ENCODE data around the gene DNM1L. TPM values are rescaled to one million over a fixed set of nuclear protein-coding genes. Genes with fewer than 3 reads are reported as not detected.

DNM1L gene
- total and polyA plus RNA-seq, 2 of the 4 experiments (the other 2 are of a cell fraction): 44.8 to 70.1 TPM

DNA sequence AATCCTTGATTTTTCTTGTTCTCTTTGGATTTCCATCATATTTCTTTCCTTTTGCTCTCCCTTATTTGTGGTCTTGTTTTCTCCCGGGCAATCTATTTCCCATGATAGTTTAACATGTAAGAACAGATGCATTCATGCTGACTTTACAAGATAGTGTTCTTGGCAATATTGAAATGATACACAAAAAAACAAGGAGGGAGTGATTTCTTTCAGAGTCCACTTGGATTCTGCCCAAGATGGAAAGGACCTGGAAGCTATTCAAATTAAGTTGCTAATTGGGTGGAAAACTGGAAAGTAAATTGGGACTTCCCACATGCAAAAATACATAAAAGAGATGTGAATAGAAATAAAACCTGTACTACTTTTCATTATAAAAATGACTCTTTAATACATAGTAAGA is 91.0 kb downstream of the DNM1L start:
- dilution Hi-C loops (cut with HindIII; ENCODE audit: low sequenced_read_pairs, unreplicated experiment) (no loop called here), intact Hi-C loops (cut with micrococcal nuclease) (no loop called here), in situ Hi-C loops (cut with MboI; ENCODE audit: low sequenced_read_pairs) (no loop called here)
- H3K79me1 ChIP-seq (ENCODE audit: low read depth in 1 of 2, low read length in 2 of 2): no peaks in the 10 kb centered on the region
- H3K9me3 ChIP-seq (ENCODE audit: control insufficient read depth, insufficient read depth, low read length): no peaks in the 10 kb centered on the region
- no peaks in the 10 kb centered on the region for H3K4me1 ChIP-seq (ENCODE audit: control insufficient read depth, insufficient read depth, low read length)
- H2BK20ac ChIP-seq (ENCODE audit: low read depth, low read length): no peak overlapping the region
- H3K9ac ChIP-seq (ENCODE audit: low read depth, low read length): no peak overlapping the region
- DNase-seq: no peak
- no peak overlapping the region for H3K23ac ChIP-seq (ENCODE audit: low read depth, low read length)
- H3K14ac ChIP-seq (replicated peaks; ENCODE audit: low read depth, low read length): no peak overlapping the region
- H2AK5ac ChIP-seq (ENCODE audit: low read depth, low read length): no peak overlapping the region
- H2AK9ac ChIP-seq (replicated peaks; ENCODE audit: low read depth, low read length, poor library complexity): no peak overlapping the region
- H3K4me3 ChIP-seq (ENCODE audit: insufficient read depth, low read depth, low read length): no peak overlapping the region
- H4K20me1 ChIP-seq (ENCODE audit: insufficient read depth, low read length): no peaks in the 10 kb centered on the region
- no TSS peak for BruUV-seq (replicated peaks)
- H2BK5ac ChIP-seq (ENCODE audit: low read depth, low read length, poor library complexity, severe bottlenecking): no peak overlapping the region
- no peak overlapping the region for H3K56ac ChIP-seq (ENCODE audit: extremely low read depth, insufficient read depth, low read length)
- no peak overlapping the region for H4K91ac ChIP-seq (ENCODE audit: insufficient read depth, low read depth, low read length)
- H3K27me3 ChIP-seq (ENCODE audit: control insufficient read depth, insufficient read depth, low read length): no peaks in the 10 kb centered on the region
- H3K4me2 ChIP-seq (ENCODE audit: low read depth, low read length): no peak overlapping the region
- no peak overlapping the region for H3K27ac ChIP-seq (ENCODE audit: insufficient read depth, low read length)
- H3K9me1 ChIP-seq (ENCODE audit: insufficient read depth, low read length): no peaks in the 10 kb centered on the region
- ATAC-seq (ENCODE audit: low read depth): no peak
- H4K5ac ChIP-seq (ENCODE audit: low read depth, low read length): no peak overlapping the region
- WGBS, 2 experiments (ENCODE audit: extremely low coverage in 2 of 2, insufficient read length in 1 of 2): no CpG with 5 or more reads among the region's 1 CpG
- TF ChIP-seq FOS (IDR thresholded peaks at IDR 0.05; ENCODE audit: low read depth, low read length): no peak
- no peak for TF ChIP-seq SMC3 (IDR thresholded peaks at IDR 0.05; ENCODE audit: low read depth, low read length)
- TF ChIP-seq, protein P1, sequence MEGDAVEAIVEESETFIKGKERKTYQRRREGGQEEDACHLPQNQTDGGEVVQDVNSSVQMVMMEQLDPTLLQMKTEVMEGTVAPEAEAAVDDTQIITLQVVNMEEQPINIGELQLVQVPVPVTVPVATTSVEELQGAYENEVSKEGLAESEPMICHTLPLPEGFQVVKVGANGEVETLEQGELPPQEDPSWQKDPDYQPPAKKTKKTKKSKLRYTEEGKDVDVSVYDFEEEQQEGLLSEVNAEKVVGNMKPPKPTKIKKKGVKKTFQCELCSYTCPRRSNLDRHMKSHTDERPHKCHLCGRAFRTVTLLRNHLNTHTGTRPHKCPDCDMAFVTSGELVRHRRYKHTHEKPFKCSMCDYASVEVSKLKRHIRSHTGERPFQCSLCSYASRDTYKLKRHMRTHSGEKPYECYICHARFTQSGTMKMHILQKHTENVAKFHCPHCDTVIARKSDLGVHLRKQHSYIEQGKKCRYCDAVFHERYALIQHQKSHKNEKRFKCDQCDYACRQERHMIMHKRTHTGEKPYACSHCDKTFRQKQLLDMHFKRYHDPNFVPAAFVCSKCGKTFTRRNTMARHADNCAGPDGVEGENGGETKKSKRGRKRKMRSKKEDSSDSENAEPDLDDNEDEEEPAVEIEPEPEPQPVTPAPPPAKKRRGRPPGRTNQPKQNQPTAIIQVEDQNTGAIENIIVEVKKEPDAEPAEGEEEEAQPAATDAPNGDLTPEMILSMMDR (conservative IDR thresholded peaks at IDR 0.05; ENCODE audit: low read depth, low read length): no peak
- TF ChIP-seq MAZ (IDR thresholded peaks at IDR 0.05; ENCODE audit: borderline replicate concordance, low read depth, low read length): no peak
- no peak overlapping the region for H3K18ac ChIP-seq (ENCODE audit: low read depth, low read length)
- ChIA-PET POLR2A (ENCODE audit: unreplicated experiment) (no interaction called here), CTCF (interaction anchor here (1.0 kb wide), 1 partner anchor 14 kb away, joined by 3 read pairs; the partner anchor contains the start of gene YARS2)
- H3K4ac ChIP-seq (ENCODE audit: low read depth, low read length): no peak overlapping the region
- H2BK15ac ChIP-seq (ENCODE audit: low read depth, low read length): no peak overlapping the region
- no peak overlapping the region for H2BK120ac ChIP-seq (ENCODE audit: low read depth, low read length)
- H3K36me3 ChIP-seq (ENCODE audit: control insufficient read depth, insufficient read depth, low read length): no peaks in the 10 kb centered on the region
- no peak overlapping the region for H4K8ac ChIP-seq (ENCODE audit: low read depth in 2 of 2, low read length in 2 of 2)
- no peak overlapping the region for H2AFZ ChIP-seq (replicated peaks; ENCODE audit: low read length, poor library complexity)
